ENCODE data around the gene TTBK1. TPM values are rescaled to one million over a fixed set of nuclear protein-coding genes. Genes with fewer than 3 reads are reported as not detected.
A peak's percentile ranks its signal among the peaks of the same experiment; 100 is the strongest.

TTBK1 gene
- under 1 TPM; 0.12 to 0.14 TPM for total RNA-seq

DNA sequence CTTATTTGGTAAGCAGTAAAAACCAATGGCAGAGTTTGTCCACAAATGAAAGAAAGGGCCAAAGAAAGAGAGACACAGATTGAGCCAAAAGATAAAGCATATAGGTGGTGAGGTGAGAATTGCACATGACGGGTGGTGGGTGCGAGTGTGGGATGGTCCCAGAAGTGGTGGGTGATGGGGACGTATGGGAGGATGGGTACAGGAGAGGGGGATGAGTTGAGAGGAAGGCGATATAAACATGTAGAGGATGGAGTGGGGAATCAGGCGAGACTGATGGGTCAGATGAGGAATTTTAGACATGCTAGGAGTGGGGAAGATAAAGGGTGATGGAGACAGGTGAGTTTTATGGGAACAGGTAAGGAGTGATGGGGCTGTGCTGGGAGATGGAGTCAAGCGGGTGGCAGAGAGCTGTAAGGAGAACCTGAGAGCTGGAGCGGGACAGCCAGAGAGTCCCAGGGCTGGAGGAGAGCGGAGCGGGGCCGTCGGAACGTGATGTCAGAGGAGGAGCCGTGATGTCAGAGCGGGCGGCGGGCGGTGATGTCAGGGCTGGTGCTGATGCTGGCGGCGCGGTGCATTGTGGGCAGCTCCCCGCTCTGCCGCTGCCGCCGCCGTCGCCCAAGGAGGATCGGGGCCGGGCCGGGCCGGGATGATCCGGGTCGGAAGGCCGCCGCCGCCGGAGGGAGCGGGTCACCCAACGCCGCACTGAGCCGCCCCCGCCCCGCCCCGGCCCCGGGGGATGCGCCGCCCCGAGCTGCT, at the start of gene TTBK1:
TSS of gene TTBK1 (plus strand) at position 574 of the 756 bp plus-strand sequence. CDS start 3,180 bp downstream, outside the sequence.
- peak; percentile 47 for DNase-seq
- Mint-ChIP-seq H3K9me3 (peaks cover 5% of the 10 kb centered on the region), H3K4me3 (no peak within 1 kb of the TSS), H3K27ac (no peak within 1 kb of the TSS), H3K27me3 (peaks cover 11% of the 10 kb centered on the region), H3K36me3 (peaks cover 4% of the 10 kb centered on the region), H3K4me1 (peaks cover 15% of the 10 kb centered on the region)

DNA sequence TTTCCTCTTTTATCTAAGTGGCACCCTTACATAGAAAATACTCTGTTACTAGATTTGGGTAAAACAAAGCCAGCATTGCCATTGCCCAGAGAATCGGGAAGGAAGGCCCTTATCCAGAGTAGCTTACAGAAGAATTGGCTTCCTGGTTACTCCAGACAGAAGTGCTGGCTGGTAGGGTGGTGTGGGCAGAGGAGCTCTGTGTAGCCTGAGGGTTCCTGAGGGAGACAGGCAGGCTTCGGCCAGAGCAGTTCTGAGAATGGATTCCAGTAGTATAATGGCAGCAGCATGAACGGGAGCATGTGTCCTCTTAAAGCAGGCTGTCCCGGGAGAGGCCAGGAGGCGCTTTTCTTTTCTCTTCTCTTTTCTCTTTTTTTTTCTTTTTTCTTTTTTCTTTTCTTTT, 49.4 kb upstream of the TTBK1 start:
- DNase-seq = no peak
- H3K27me3 Mint-ChIP-seq = no peaks in the 10 kb centered on the region
- no peak overlapping the region for H3K27ac Mint-ChIP-seq
- peaks cover 9% of the 10 kb centered on the region for H3K4me1 Mint-ChIP-seq
- no peak overlapping the region for H3K4me3 Mint-ChIP-seq
- H3K9me3 Mint-ChIP-seq = no peaks in the 10 kb centered on the region
- peaks cover 12% of the 10 kb centered on the region for H3K36me3 Mint-ChIP-seq

DNA sequence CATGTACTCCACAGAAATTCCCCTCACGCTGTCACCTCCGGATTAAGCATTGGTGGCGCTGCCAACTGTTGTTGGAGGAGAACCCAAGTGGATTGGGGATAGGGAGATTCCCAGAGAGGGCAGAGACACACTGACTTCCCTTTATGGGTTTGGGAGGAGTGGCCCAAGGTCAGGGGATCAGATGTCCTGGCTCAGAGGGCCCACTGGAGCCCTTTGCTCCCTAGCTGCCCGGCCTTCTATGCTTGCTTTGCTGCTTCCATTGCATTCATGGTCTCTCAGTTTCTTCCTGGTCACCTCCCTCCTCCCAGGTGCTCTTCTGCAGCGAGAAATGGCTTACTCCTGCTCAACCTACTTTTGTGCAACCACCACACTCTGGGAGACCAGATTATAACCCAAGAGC, 46.9 kb upstream of the TTBK1 start:
- no peaks in the 10 kb centered on the region for H3K4me1 Mint-ChIP-seq
- no peak overlapping the region for H3K27ac Mint-ChIP-seq
- H3K36me3 Mint-ChIP-seq = peaks cover 12% of the 10 kb centered on the region
- no peaks in the 10 kb centered on the region for H3K9me3 Mint-ChIP-seq
- no peak for DNase-seq
- no peak overlapping the region for H3K4me3 Mint-ChIP-seq
- no peaks in the 10 kb centered on the region for H3K27me3 Mint-ChIP-seq

DNA sequence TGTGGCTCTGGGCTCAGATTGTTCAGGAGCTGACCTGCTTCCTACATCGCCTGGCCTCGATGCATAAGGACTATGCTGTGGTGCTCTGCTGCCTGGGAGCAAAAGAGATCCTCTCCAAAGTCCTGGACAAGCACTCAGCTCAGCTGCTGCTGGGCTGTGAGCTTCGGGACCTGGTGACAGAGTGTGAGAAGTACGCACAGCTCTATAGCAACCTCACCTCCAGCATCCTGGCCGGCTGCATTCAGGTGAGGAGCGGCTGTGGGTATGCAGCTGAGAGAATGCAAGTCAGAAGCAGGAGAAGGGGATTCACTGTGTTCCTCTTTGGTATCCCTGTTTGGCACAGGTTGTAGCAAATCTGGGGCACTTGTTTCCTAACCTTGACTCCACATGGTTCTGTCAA, 43.4 kb upstream of the TTBK1 start:
- Mint-ChIP-seq H3K4me1 (no peaks in the 10 kb centered on the region), H3K4me3 (no peak overlapping the region), H3K36me3 (peaks cover under 1% of the 10 kb centered on the region), H3K9me3 (no peaks in the 10 kb centered on the region), H3K27ac (no peak overlapping the region), H3K27me3 (no peaks in the 10 kb centered on the region)
- no peak for DNase-seq

DNA sequence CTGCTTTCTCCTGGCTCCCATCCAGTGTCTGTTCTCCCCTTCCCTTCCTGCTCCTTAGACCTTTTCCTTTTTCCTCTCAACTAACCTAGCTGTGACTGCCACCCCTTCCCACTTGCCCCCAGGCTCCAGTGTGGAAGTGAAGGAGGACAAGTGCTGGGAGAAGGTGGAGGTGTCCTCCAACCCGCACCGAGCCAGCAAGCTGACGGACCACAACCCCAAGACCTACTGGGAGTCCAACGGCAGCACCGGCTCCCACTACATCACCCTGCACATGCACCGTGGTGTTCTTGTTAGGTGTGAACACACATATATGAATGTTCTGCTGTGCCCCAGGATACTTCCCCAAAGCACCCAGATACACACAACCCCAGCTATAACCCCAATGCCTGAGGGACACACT, 42.7 kb upstream of the TTBK1 start:
- peaks cover 4% of the 10 kb centered on the region for H3K36me3 Mint-ChIP-seq
- H3K4me1 Mint-ChIP-seq = no peaks in the 10 kb centered on the region
- H3K9me3 Mint-ChIP-seq = no peaks in the 10 kb centered on the region
- DNase-seq = no peak
- no peak overlapping the region for H3K4me3 Mint-ChIP-seq
- no peaks in the 10 kb centered on the region for H3K27me3 Mint-ChIP-seq
- H3K27ac Mint-ChIP-seq = no peak overlapping the region

DNA sequence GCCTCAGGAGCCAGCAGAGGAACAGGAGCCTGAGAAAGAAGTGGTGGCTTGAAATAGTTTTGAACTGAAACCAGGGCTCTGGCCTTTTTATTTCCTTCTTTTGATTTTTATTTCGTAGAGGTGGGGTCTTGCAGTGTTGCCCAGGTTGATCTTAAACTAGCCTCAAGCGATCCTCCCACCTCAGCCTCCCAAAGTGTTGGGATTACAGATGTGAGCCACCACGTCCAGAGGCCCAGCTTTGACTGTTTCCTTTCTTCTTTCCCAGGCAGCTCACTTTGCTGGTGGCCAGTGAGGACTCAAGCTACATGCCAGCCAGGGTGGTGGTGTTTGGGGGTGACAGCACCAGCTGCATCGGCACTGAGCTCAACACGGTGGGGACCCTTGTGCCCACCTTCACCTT, 40.8 kb upstream of the TTBK1 start:
- H3K9me3 Mint-ChIP-seq = no peaks in the 10 kb centered on the region
- peaks cover 13% of the 10 kb centered on the region for H3K36me3 Mint-ChIP-seq
- H3K27me3 Mint-ChIP-seq = no peaks in the 10 kb centered on the region
- no peaks in the 10 kb centered on the region for H3K4me1 Mint-ChIP-seq
- no peak for DNase-seq
- H3K27ac Mint-ChIP-seq = no peak overlapping the region
- no peak overlapping the region for H3K4me3 Mint-ChIP-seq

DNA sequence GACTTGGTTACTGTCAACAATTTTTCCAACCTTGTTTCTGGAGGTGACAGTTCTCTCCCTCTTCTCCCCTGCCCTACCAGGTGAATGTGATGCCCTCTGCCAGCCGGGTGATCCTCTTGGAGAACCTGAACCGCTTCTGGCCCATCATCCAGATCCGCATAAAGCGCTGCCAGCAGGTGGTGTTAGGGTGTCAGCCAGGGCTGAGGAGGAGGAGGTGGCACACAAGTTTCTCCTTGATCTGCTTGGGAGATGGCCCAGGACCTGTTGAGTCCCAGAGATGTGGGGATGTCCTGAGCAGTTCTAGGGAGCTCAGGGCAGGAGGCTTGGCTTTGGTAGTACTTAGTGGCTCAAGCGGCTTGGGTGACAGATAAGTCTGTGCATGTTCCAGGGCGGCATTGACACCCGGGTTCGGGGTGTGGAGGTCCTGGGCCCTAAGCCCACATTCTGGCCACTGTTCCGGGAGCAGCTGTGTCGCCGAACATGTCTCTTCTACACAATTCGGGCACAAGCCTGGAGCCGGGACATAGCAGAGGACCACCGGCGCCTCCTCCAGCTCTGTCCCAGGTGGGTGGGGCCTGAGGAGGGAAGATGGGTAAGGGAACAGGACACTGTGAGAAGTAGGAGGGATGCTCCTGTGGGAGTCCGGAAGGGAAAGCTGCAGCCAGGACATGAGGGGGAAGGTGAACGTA, 40.1 kb upstream of the TTBK1 start:
- Mint-ChIP-seq H3K4me1 (no peaks in the 10 kb centered on the region), H3K27ac (no peak overlapping the region), H3K9me3 (no peaks in the 10 kb centered on the region), H3K27me3 (no peaks in the 10 kb centered on the region), H3K4me3 (no peak overlapping the region), H3K36me3 (peaks cover 13% of the 10 kb centered on the region)
- DNase-seq = no peak

DNA sequence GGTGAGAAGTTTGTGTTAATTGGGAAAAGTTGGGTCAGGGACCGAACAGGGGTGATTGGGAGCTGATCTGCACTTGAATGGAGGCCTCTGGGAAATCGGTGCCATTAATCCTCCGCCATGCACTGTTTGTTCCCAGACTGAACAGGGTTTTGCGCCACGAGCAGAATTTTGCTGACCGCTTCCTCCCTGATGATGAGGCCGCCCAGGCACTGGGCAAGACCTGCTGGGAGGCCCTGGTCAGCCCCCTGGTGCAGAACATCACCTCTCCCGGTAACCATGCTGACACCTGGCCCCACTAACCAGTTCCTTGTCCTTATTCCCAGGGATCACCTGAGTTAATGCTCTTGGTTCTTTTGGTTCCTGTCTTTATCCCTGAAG, 39.6 kb upstream of the TTBK1 start:
- DNase-seq = no peak
- Mint-ChIP-seq H3K4me3 (no peak overlapping the region), H3K27me3 (no peaks in the 10 kb centered on the region), H3K27ac (no peak overlapping the region), H3K9me3 (no peaks in the 10 kb centered on the region), H3K4me1 (no peaks in the 10 kb centered on the region), H3K36me3 (peaks cover 13% of the 10 kb centered on the region)

DNA sequence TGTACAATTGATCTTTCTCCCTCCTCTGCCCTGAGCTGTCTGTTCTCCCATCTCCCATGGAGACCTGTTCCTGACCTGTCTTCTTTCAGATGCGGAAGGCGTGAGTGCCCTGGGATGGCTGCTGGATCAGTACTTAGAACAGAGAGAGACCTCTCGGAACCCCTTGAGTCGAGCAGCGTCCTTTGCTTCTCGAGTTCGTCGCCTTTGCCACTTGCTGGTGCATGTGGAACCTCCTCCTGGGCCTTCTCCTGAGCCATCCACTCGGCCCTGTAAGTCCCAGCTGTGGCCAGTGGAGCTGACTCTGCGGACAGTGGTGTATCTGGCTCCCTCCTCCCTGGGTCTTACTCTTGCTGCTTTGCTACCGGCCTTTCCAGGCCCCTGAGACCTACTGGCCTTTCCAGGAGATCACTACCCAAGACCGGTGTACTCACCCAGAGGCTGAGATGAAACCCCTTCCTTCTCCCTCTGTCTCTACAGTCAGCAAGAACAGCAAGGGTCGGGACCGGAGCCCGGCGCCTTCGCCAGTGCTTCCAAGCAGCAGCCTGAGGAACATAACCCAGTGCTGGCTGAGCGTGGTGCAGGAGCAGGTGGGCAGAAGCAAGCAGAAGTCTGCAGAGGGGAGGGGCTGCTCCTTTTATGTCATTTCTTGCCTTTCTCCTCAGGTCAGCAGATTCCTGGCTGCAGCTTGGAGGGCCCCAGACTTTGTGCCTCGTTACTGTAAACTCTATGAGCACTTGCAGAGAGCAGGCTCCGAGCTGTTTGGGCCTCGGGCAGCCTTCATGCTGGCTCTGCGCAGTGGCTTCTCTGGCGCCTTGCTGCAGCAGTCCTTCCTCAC, 38.8 kb upstream of the TTBK1 start:
- Mint-ChIP-seq H3K9me3 (no peaks in the 10 kb centered on the region), H3K4me3 (no peak overlapping the region), H3K27ac (no peak overlapping the region), H3K36me3 (peaks cover 13% of the 10 kb centered on the region), H3K27me3 (no peaks in the 10 kb centered on the region), H3K4me1 (no peaks in the 10 kb centered on the region)
- DNase-seq = no peak

DNA sequence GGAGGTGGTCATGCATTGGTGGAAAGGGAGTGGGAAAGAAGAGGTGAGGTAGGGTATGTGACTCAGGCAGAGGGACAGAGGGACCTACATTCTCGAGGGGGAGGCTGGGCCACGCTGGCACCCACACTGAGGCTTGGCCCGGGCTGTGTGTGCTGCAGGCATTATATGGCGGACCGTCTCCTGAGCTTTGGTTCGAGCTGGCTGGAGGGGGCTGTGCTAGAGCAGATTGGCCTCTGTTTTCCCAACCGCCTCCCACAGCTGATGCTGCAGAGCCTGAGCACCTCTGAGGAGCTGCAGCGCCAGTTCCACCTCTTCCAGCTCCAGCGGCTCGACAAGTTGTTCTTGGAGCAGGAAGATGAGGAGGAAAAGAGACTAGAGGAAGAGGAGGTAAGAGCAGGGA, 37.4 kb upstream of the TTBK1 start:
- Mint-ChIP-seq H3K4me1 (no peaks in the 10 kb centered on the region), H3K4me3 (no peak overlapping the region), H3K27ac (no peak overlapping the region), H3K9me3 (no peaks in the 10 kb centered on the region), H3K27me3 (no peaks in the 10 kb centered on the region), H3K36me3 (peaks cover 13% of the 10 kb centered on the region)
- DNase-seq = no peak

DNA sequence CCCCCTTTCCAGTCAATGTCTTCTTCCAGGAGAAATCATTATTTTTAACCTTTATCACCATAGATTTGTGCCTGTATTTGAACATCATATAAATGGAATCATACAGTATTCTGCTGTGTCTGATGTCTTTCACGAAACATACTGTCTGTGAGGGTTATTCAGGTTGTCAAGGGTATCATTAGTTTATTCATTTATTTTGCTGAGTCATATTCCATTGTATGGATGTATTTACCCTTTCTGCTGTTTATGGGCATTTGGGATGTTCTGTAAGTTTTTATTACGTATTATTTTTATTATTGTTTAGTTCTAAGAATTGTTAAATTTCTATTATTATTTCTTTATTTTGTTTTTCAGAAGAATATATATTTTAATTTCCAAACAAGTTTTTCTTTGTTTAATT, 36.0 kb upstream of the TTBK1 start:
- no peak for DNase-seq
- Mint-ChIP-seq H3K27ac (no peak overlapping the region), H3K27me3 (no peaks in the 10 kb centered on the region), H3K36me3 (peaks cover 16% of the 10 kb centered on the region), H3K4me1 (no peaks in the 10 kb centered on the region), H3K9me3 (no peaks in the 10 kb centered on the region), H3K4me3 (no peak overlapping the region)

DNA sequence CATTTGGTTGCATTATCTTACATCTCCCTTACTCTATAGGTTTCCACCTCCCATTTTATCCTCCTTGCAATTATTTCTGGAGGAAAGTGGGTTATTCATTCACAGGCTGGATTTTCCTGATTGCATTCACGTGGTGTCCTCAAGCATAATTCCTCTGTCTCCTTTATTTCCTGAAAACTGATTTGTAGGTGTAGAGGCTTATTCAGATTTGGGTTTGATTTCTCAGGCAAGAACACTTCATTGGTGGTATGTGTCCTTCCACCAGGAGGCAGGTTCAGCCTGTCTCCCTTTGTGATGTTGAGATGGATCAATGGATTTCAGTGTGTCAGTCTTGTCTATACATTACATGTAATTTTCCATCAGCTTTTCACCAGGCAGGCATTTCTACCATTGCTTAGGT, 31.3 kb upstream of the TTBK1 start:
- no peaks in the 10 kb centered on the region for H3K9me3 Mint-ChIP-seq
- no peak overlapping the region for H3K27ac Mint-ChIP-seq
- no peaks in the 10 kb centered on the region for H3K27me3 Mint-ChIP-seq
- peaks cover 7% of the 10 kb centered on the region for H3K36me3 Mint-ChIP-seq
- no peak for DNase-seq
- no peaks in the 10 kb centered on the region for H3K4me1 Mint-ChIP-seq
- no peak overlapping the region for H3K4me3 Mint-ChIP-seq

DNA sequence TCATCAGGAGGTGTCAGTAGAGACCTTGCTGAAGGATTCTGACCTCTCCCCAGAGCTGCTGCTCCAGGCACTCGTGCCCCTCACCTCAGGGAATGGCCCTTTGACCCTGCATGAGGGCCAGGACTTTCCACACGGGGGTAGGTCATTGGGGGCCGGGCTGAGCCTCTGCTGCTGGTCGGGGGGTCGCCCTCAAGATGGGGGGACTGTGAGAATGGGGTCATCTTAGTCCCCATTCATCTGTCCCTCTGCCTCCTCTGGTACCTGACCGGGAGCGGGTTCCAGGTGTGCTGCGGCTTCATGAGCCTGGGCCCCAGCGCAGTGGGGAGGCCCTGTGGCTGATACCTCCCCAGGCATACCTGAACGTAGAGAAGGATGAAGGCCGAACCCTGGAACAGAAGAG, 29.9 kb upstream of the TTBK1 start:
- no peaks in the 10 kb centered on the region for H3K9me3 Mint-ChIP-seq
- no peak overlapping the region for H3K27ac Mint-ChIP-seq
- H3K4me3 Mint-ChIP-seq = no peak overlapping the region
- peaks cover 5% of the 10 kb centered on the region for H3K36me3 Mint-ChIP-seq
- no peak for DNase-seq
- H3K4me1 Mint-ChIP-seq = no peaks in the 10 kb centered on the region
- H3K27me3 Mint-ChIP-seq = no peaks in the 10 kb centered on the region

DNA sequence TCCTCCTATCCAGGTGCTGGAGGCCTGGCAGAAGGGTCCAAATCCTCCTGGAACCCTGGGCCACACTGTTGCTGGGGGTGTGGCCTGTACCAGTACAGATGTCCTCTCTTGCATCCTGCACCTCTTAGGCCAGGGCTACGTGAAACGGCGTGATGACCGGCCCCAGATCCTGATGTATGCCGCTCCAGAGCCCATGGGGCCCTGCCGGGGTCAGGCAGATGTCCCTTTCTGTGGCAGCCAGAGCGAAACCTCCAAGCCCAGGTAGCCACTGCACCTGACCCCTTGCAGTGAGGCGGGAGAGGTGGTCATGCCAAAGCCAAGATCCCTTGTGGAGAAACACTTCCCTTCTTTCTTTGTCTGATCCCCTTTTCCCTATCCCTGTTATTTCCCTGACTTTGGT, 28.2 kb upstream of the TTBK1 start:
- Mint-ChIP-seq H3K9me3 (no peaks in the 10 kb centered on the region), H3K27me3 (no peaks in the 10 kb centered on the region), H3K4me1 (no peaks in the 10 kb centered on the region)

DNA sequence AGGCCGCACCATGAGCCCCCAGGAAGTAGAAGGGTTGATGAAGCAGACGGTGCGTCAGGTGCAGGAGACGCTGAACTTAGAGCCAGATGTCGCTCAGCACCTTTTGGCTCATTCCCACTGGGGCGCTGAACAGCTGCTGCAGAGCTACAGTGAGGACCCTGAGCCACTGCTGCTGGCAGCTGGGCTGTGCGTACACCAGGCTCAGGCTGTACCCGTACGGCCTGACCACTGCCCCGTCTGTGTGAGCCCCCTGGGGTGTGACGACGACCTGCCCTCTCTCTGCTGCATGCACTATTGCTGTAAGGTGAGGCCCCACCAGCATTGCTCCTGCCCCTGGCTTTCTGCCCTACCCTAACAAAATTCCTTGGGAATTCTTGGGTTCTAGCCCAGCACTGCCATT, 27.1 kb upstream of the TTBK1 start:
- no peak for DNase-seq
- Mint-ChIP-seq H3K4me3 (no peak overlapping the region), H3K4me1 (peaks cover 3% of the 10 kb centered on the region), H3K9me3 (no peaks in the 10 kb centered on the region), H3K36me3 (peaks cover 9% of the 10 kb centered on the region), H3K27ac (no peak overlapping the region), H3K27me3 (no peaks in the 10 kb centered on the region)

More for the DNA sequence above, 28.2 kb upstream of the TTBK1 start:
- no peak overlapping the region for H3K4me3 Mint-ChIP-seq
- DNase-seq = no peak
- peaks cover 9% of the 10 kb centered on the region for H3K36me3 Mint-ChIP-seq
- H3K27ac Mint-ChIP-seq = no peak overlapping the region

Data from activated naive CD8-positive, alpha-beta T cell treated with anti-CD3 and anti-CD28 coated beads for 36 hours (primary cell).